Measurements from ENCODE around the gene POLDIP2. TPM values are rescaled to one million over a fixed set of nuclear protein-coding genes. Genes with fewer than 3 reads are reported as not detected.

Gene POLDIP2
- total RNA-seq, 1 experiment from 2014 or later: 82.8 TPM

- H3K4me3 Mint-ChIP-seq: peak within 1 kb of the TSS; percentile 70 to 95
Measured at GRCh38 chr17:28371245-28372202, 14.2 kb upstream of the POLDIP2 start, which contains the start of gene SARM1. TSS of gene SARM1 (plus strand) at chr17:28371694. CDS start at chr17:28372033, 339 bp downstream.

More at GRCh38 chr17:28371245-28372202, 14.2 kb upstream of the POLDIP2 start, which contains the start of gene SARM1:
- Mint-ChIP-seq H3K4me1 (peaks cover 14 to 21% of the 10 kb centered on the region in 2 experiments), H3K9me3 (no peaks in the 10 kb centered on the region; a peak in 2 of 5 replicates), H3K36me3 (ENCODE audit: insufficient read depth in 1 of 3, low read depth in 3 of 3) (peaks cover 0 to 6% (median 2%) of the 10 kb centered on the region in 3 experiments; a peak in 3 of 7 replicates), H3K27me3 (ENCODE audit: low read depth) (peaks cover 39% of the 10 kb centered on the region), H3K27ac (peak within 1 kb of the TSS in 2 of 3 experiments; percentile 87 to 95; a peak in 3 of 7 replicates)
- Histone ChIP-seq H2BK5ac (ENCODE audit: insufficient read length, low read length) (no peak within 1 kb of the TSS), H4K91ac (ENCODE audit: insufficient read length, low read depth, low read length) (no peak within 1 kb of the TSS), H3K79me1 (ENCODE audit: insufficient read depth, low read depth, low read length, poor library complexity, severe bottlenecking) (no peaks in the 10 kb centered on the region), H2BK12ac (ENCODE audit: insufficient read length, low read depth, low read length) (no peak within 1 kb of the TSS), H3K4me2 (ENCODE audit: insufficient read depth, insufficient read length, low read length) (peak within 1 kb of the TSS; percentile 53), H4K5ac (ENCODE audit: insufficient read length, low read depth, low read length) (no peak within 1 kb of the TSS), H3K18ac (ENCODE audit: insufficient read length, low read depth, low read length) (no peak within 1 kb of the TSS), H2BK20ac (ENCODE audit: low read depth, low read length, poor library complexity, severe bottlenecking) (no peak within 1 kb of the TSS), H2AFZ (ENCODE audit: low read length) (no peak within 1 kb of the TSS), H3K4ac (ENCODE audit: low read depth, low read length) (no peak within 1 kb of the TSS), H2BK15ac (ENCODE audit: low read depth, low read length) (no peak within 1 kb of the TSS; the same call in 1 of the 2 replicates), H3K27ac (ENCODE audit: insufficient read length, low read depth, low read length) (no peak within 1 kb of the TSS), H3K4me1 (ENCODE audit: insufficient read depth, low read length) (peaks cover 2% of the 10 kb centered on the region; the same call in 1 of the 2 replicates), H3K9me3 (ENCODE audit: control insufficient read depth, low read depth, low read length) (no peaks in the 10 kb centered on the region), H2BK120ac (ENCODE audit: low read depth, low read length, poor library complexity, severe bottlenecking) (no peak within 1 kb of the TSS), H2AK5ac (ENCODE audit: insufficient read length, low read length) (no peak within 1 kb of the TSS), H3K79me2 (ENCODE audit: insufficient read depth, low read length) (no peaks in the 10 kb centered on the region), H3K27me3 (ENCODE audit: insufficient read depth, low read length) (peaks cover 12% of the 10 kb centered on the region; the same call in 1 of the 2 replicates), H3K23me2 (ENCODE audit: insufficient read length, low read depth, low read length, poor library complexity, severe bottlenecking) (peaks cover 10% of the 10 kb centered on the region), H3K9ac (ENCODE audit: extremely low read depth, insufficient read length, low read length) (no peak within 1 kb of the TSS), H3K56ac (ENCODE audit: insufficient read length, low read depth, low read length) (no peak within 1 kb of the TSS), H3K14ac (ENCODE audit: insufficient read depth, low read length) (peak within 1 kb of the TSS; percentile 39; the same call in 1 of the 2 replicates), H4K20me1 (ENCODE audit: control insufficient read depth, insufficient read depth, insufficient read length) (peaks cover 2% of the 10 kb centered on the region), H3K23ac (ENCODE audit: insufficient read length, low read depth, low read length) (no peak within 1 kb of the TSS), H4K8ac (replicated peaks; ENCODE audit: insufficient read length, low read depth, low read length) (no peak within 1 kb of the TSS), H3T11ph (ENCODE audit: low read length) (no peak within 1 kb of the TSS)
- no peak for TF ChIP-seq CTCF (conservative IDR thresholded peaks at IDR 0.05)
- peak; percentile 99 for DNase-seq
- no CpG with 5 or more reads among the region's 80 CpGs for WGBS (ENCODE audit: extremely low coverage, insufficient read length, low lambda C conversion rate)
